Measurements from ENCODE around the gene TTC39A.

- TF ChIP-seq CTCF (optimal IDR thresholded peaks at IDR 0.05 in 1 of 3, IDR thresholded peaks at IDR 0.05 in 1 of 3, conservative IDR thresholded peaks at IDR 0.05 in 1 of 3; ENCODE audit: extremely low read depth in 1 of 3, insufficient read depth in 2 of 3, low read length in 3 of 3) (no peak), EZH2 (IDR thresholded peaks at IDR 0.05; ENCODE audit: low read length) (no peak)
Measured at GRCh38 chr1:51293898-51294515, 36.4 kb downstream of the TTC39A start.

All from keratinocyte (primary cell).